ENCODE data around the gene DXO. TPM values are rescaled to one million over a fixed set of nuclear protein-coding genes. Genes with fewer than 3 reads are reported as not detected.
A peak's percentile ranks its signal among the peaks of the same experiment; 100 is the strongest.

The DXO gene
- total RNA-seq, 1 donor from 2014 or later: 28.9 TPM

DNA sequence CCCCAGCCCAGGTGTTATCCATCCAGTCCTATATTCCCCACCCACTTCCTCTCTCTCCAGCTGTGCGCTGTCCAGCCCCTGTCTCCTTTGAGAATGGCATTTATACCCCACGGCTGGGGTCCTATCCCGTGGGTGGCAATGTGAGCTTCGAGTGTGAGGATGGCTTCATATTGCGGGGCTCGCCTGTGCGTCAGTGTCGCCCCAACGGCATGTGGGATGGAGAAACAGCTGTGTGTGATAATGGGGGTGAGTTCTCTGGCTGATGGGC is 43.3 kb downstream of the DXO start:
- H3K27ac Mint-ChIP-seq: no peak overlapping the region
- no peak for DNase-seq (ENCODE audit: extremely low spot score, unreplicated experiment)
- no peak overlapping the region for H3K4me3 Mint-ChIP-seq
- no peaks in the 10 kb centered on the region for H3K4me1 Mint-ChIP-seq (ENCODE audit: unreplicated experiment)
- peaks cover 10% of the 10 kb centered on the region for H3K27me3 Mint-ChIP-seq
- H3K36me3 Mint-ChIP-seq: no peaks in the 10 kb centered on the region
- TF ChIP-seq CTCF (conservative IDR thresholded peaks at IDR 0.05): no peak
- H3K9me3 Mint-ChIP-seq: no peaks in the 10 kb centered on the region

- DNase-seq (ENCODE audit: extremely low spot score, unreplicated experiment): no peak
- no peak for TF ChIP-seq CTCF (conservative IDR thresholded peaks at IDR 0.05)
- Mint-ChIP-seq H3K4me1 (ENCODE audit: unreplicated experiment) (no peaks in the 10 kb centered on the region), H3K27ac (no peak overlapping the region), H3K9me3 (no peaks in the 10 kb centered on the region), H3K27me3 (peaks cover 6% of the 10 kb centered on the region), H3K36me3 (no peaks in the 10 kb centered on the region), H3K4me3 (no peak overlapping the region)
Observed at GRCh38 chr6:31927863-31928671, 43.9 kb downstream of the DXO start.

DNA sequence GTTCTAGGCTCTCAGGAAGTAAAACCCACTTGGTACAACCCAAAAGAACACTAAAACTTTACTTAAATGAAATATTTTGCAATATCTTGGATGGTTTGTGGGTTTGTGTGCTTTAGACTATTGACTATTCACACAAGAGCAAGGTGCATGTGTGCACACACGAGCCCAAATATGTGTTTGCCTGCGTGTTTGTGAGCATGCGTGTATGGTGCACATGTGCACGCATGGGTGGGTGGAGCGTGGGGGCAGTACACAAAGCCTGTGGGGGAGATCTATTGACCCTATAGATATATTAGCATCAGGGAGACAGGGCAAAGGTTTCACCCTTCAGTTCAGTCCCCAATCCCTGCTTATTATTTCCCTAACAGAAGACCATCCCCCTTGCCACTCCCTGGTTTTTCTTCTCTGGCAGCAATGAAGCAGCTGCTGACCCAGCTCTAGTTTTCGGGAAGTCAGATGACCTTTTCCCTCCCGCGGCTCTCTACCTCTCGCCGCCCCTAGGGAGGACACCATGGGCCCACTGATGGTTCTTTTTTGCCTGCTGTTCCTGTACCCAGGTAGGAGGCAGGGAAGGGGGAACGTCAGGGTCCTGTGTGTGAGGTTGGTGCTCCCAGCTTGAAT is 44.6 kb downstream of the DXO start, which contains the start of gene C2:
C2 (plus strand) TSS at position 476 of the 621 bp plus-strand sequence; CDS start at position 512, 36 bp downstream.
- Mint-ChIP-seq H3K4me3 (no peak within 1 kb of the TSS), H3K27ac (no peak within 1 kb of the TSS), H3K9me3 (no peaks in the 10 kb centered on the region), H3K4me1 (ENCODE audit: unreplicated experiment) (no peaks in the 10 kb centered on the region), H3K27me3 (peaks cover 5% of the 10 kb centered on the region), H3K36me3 (no peaks in the 10 kb centered on the region)
- DNase-seq (ENCODE audit: extremely low spot score, unreplicated experiment): no peak
- no peak for TF ChIP-seq CTCF (conservative IDR thresholded peaks at IDR 0.05)

DNA sequence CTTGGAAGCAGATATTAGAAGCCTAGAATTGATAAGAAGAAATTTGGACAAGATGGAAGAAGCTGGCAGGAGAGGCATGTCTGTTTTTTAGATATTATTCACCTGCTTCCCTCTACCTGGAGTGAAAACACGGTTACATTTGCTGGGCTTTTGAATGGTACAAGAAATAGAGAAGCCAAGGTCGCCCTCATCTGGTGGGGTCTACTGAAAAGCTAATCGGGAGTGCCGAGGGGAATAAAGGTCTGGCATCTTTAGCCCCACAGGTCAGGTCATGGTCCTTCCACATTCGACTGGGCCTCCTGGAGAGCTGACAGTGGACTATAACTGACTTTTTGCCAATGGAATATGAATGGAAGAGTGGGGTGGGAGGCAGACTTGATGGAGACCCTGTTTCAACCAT is 49.0 kb downstream of the DXO start:
- no peak overlapping the region for H3K27ac Mint-ChIP-seq
- H3K36me3 Mint-ChIP-seq: no peaks in the 10 kb centered on the region
- H3K27me3 Mint-ChIP-seq: peaks cover 4% of the 10 kb centered on the region
- no peak for DNase-seq (ENCODE audit: extremely low spot score, unreplicated experiment)
- H3K4me3 Mint-ChIP-seq: no peak overlapping the region
- H3K9me3 Mint-ChIP-seq: no peaks in the 10 kb centered on the region
- H3K4me1 Mint-ChIP-seq (ENCODE audit: unreplicated experiment): peaks cover 4% of the 10 kb centered on the region
- TF ChIP-seq CTCF (conservative IDR thresholded peaks at IDR 0.05): no peak

- no peaks in the 10 kb centered on the region for H3K27me3 Mint-ChIP-seq
- H3K36me3 Mint-ChIP-seq: no peaks in the 10 kb centered on the region
- no peak for TF ChIP-seq CTCF (conservative IDR thresholded peaks at IDR 0.05)
- H3K27ac Mint-ChIP-seq: peak overlapping the region; percentile 50
- peaks cover 4% of the 10 kb centered on the region for H3K4me1 Mint-ChIP-seq (ENCODE audit: unreplicated experiment)
- DNase-seq (ENCODE audit: extremely low spot score, unreplicated experiment): no peak
- H3K9me3 Mint-ChIP-seq: peaks cover 3% of the 10 kb centered on the region
- H3K4me3 Mint-ChIP-seq: no peak overlapping the region
Observed at GRCh38 chr6:31920811-31921210, 51.1 kb downstream of the DXO start.

Small RNA genes within 50 kb of the gene (microRNA-seq; reads per million reads assigned to microRNA genes)
- gene MIR1236: 0.83 reads per million

Other genes with a start within 250 kb of the DXO start
- gene MPIG6B, start 248.8 kb downstream of the DXO start, total RNA-seq (ENCODE audit: low replicate concordance): 0.41 and 0.81 TPM in 2 replicates
- gene DDAH2, start 242.8 kb downstream of the DXO start, total RNA-seq (ENCODE audit: low replicate concordance): 101 and 138 TPM in 2 replicates
- 294 and 381 TPM in 2 replicates for gene CLIC1, start 235.6 kb downstream of the DXO start, total RNA-seq (ENCODE audit: low replicate concordance)
- 20.7 and 46.7 TPM in 2 replicates for gene MSH5, start 232.1 kb downstream of the DXO start, total RNA-seq (ENCODE audit: low replicate concordance)
- 3.2 and 8.9 TPM in 2 replicates for gene SAPCD1, start 209.5 kb downstream of the DXO start, total RNA-seq (ENCODE audit: low replicate concordance)
- 6.1 and 6.4 TPM in 2 replicates for gene VWA7, start 194.8 kb downstream of the DXO start, total RNA-seq (ENCODE audit: low replicate concordance)
- 89.0 and 104 TPM in 2 replicates for gene VARS1, start 176.4 kb downstream of the DXO start, total RNA-seq (ENCODE audit: low replicate concordance)
- gene LSM2, start 165.2 kb downstream of the DXO start, total RNA-seq (ENCODE audit: low replicate concordance): 57.9 and 74.5 TPM in 2 replicates
- 1.8 and 1.9 TPM in 2 replicates for gene HSPA1L, start 156.9 kb downstream of the DXO start, total RNA-seq (ENCODE audit: low replicate concordance)
- 45.7 and 54.7 TPM in 2 replicates for gene HSPA1A, start 156.6 kb downstream of the DXO start, total RNA-seq (ENCODE audit: low replicate concordance)
- 132 and 252 TPM in 2 replicates for gene HSPA1B, start 144.4 kb downstream of the DXO start, total RNA-seq (ENCODE audit: low replicate concordance)
- 46.9 and 62.5 TPM in 2 replicates for gene NEU1, start 109.3 kb downstream of the DXO start, total RNA-seq (ENCODE audit: low replicate concordance)
- gene SLC44A4, start 93.1 kb downstream of the DXO start, total RNA-seq (ENCODE audit: low replicate concordance): 8.8 and 10.6 TPM in 2 replicates
- gene EHMT2, start 74.4 kb downstream of the DXO start, total RNA-seq (ENCODE audit: low replicate concordance): 59.9 and 136 TPM in 2 replicates
- gene ZBTB12, start 70.1 kb downstream of the DXO start, total RNA-seq (ENCODE audit: low replicate concordance): 8.2 and 37.7 TPM in 2 replicates
- 2.2 and 3.6 TPM in 2 replicates for gene C2, start 44.4 kb downstream of the DXO start, total RNA-seq (ENCODE audit: low replicate concordance)
- 7.8 and 13.6 TPM in 2 replicates for gene CFB, start 26.0 kb downstream of the DXO start, total RNA-seq (ENCODE audit: low replicate concordance)
- 63.9 and 73.0 TPM in 2 replicates for gene NELFE, start 13.2 kb downstream of the DXO start, total RNA-seq (ENCODE audit: low replicate concordance)
- 84.2 and 100 TPM in 2 replicates for gene SKIC2, start 13.0 kb downstream of the DXO start, total RNA-seq (ENCODE audit: low replicate concordance)
- 5.2 and 9.7 TPM in 2 replicates for gene C4A, start 9.9 kb upstream of the DXO start, total RNA-seq (ENCODE audit: low replicate concordance)
- 5.3 and 9.2 TPM in 2 replicates for gene C4B, start 42.7 kb upstream of the DXO start, total RNA-seq (ENCODE audit: low replicate concordance)
- gene CYP21A2, start 66.3 kb upstream of the DXO start, total RNA-seq (ENCODE audit: low replicate concordance): 0.14 and 0.68 TPM in 2 replicates
- gene TNXB, start 137.2 kb upstream of the DXO start, total RNA-seq (ENCODE audit: low replicate concordance): 20.8 and 22.2 TPM in 2 replicates
- 95.8 and 99.3 TPM in 2 replicates for gene ATF6B, start 156.1 kb upstream of the DXO start, total RNA-seq (ENCODE audit: low replicate concordance)
- gene FKBPL, start 158.2 kb upstream of the DXO start, total RNA-seq (ENCODE audit: low replicate concordance): 8.4 and 10.1 TPM in 2 replicates
- 1.00 and 2.7 TPM in 2 replicates for gene PRRT1, start 179.8 kb upstream of the DXO start, total RNA-seq (ENCODE audit: low replicate concordance)
- gene PPT2, start 182.0 kb upstream of the DXO start, total RNA-seq (ENCODE audit: low replicate concordance): 44.1 and 46.9 TPM in 2 replicates
- gene EGFL8, start 192.5 kb upstream of the DXO start, total RNA-seq (ENCODE audit: low replicate concordance): 27.1 and 35.8 TPM in 2 replicates
- gene AGPAT1, start 203.9 kb upstream of the DXO start, total RNA-seq (ENCODE audit: low replicate concordance): 64.1 and 76.3 TPM in 2 replicates
- gene RNF5, start 206.3 kb upstream of the DXO start, total RNA-seq (ENCODE audit: low replicate concordance): 49.4 and 69.2 TPM in 2 replicates
- gene AGER, start 212.1 kb upstream of the DXO start, total RNA-seq (ENCODE audit: low replicate concordance): 11.1 and 16.9 TPM in 2 replicates
- 137 and 166 TPM in 2 replicates for gene PBX2, start 218.1 kb upstream of the DXO start, total RNA-seq (ENCODE audit: low replicate concordance)
- 0.48 and 3.3 TPM in 2 replicates for gene GPSM3, start 220.5 kb upstream of the DXO start, total RNA-seq (ENCODE audit: low replicate concordance)